ENCODE measurements around the gene TRIM2.

The TRIM2 gene

GRCh38 chr4:153364061-153364460 is 159.8 kb downstream of the TRIM2 start:
- no peak for TF ChIP-seq TAF1 (IDR thresholded peaks at IDR 0.05; ENCODE audit: borderline replicate concordance, insufficient read depth, low read length)
- TF ChIP-seq, protein P1, sequence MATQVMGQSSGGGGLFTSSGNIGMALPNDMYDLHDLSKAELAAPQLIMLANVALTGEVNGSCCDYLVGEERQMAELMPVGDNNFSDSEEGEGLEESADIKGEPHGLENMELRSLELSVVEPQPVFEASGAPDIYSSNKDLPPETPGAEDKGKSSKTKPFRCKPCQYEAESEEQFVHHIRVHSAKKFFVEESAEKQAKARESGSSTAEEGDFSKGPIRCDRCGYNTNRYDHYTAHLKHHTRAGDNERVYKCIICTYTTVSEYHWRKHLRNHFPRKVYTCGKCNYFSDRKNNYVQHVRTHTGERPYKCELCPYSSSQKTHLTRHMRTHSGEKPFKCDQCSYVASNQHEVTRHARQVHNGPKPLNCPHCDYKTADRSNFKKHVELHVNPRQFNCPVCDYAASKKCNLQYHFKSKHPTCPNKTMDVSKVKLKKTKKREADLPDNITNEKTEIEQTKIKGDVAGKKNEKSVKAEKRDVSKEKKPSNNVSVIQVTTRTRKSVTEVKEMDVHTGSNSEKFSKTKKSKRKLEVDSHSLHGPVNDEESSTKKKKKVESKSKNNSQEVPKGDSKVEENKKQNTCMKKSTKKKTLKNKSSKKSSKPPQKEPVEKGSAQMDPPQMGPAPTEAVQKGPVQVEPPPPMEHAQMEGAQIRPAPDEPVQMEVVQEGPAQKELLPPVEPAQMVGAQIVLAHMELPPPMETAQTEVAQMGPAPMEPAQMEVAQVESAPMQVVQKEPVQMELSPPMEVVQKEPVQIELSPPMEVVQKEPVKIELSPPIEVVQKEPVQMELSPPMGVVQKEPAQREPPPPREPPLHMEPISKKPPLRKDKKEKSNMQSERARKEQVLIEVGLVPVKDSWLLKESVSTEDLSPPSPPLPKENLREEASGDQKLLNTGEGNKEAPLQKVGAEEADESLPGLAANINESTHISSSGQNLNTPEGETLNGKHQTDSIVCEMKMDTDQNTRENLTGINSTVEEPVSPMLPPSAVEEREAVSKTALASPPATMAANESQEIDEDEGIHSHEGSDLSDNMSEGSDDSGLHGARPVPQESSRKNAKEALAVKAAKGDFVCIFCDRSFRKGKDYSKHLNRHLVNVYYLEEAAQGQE (IDR thresholded peaks at IDR 0.05; ENCODE audit: insufficient read depth in 1 of 2, low read depth in 2 of 2, low read length in 2 of 2), result no peak
- TF ChIP-seq SIN3A (IDR thresholded peaks at IDR 0.05; ENCODE audit: borderline replicate concordance, insufficient read depth, low read length), result no peak
- TF ChIP-seq FOXP2 (optimal IDR thresholded peaks at IDR 0.05; ENCODE audit: borderline replicate concordance, extremely low read depth, extremely low read length, insufficient read depth), result no peak
- no peak for TF ChIP-seq POLR2AphosphoS5 (IDR thresholded peaks at IDR 0.05; ENCODE audit: low read depth, low read length)

- TF ChIP-seq POLR2AphosphoS5 (IDR thresholded peaks at IDR 0.05; ENCODE audit: low read depth, low read length), result no peak
- no peak for TF ChIP-seq TAF1 (IDR thresholded peaks at IDR 0.05; ENCODE audit: borderline replicate concordance, insufficient read depth, low read length)
- no peak for TF ChIP-seq SIN3A (IDR thresholded peaks at IDR 0.05; ENCODE audit: borderline replicate concordance, insufficient read depth, low read length)
- TF ChIP-seq FOXP2 (optimal IDR thresholded peaks at IDR 0.05; ENCODE audit: borderline replicate concordance, extremely low read depth, extremely low read length, insufficient read depth), result no peak
- TF ChIP-seq, protein P1 (IDR thresholded peaks at IDR 0.05; ENCODE audit: insufficient read depth in 1 of 2, low read depth in 2 of 2, low read length in 2 of 2), result no peak
Measured at GRCh38 chr4:153365003-153365402, 160.8 kb downstream of the TRIM2 start.

DNA sequence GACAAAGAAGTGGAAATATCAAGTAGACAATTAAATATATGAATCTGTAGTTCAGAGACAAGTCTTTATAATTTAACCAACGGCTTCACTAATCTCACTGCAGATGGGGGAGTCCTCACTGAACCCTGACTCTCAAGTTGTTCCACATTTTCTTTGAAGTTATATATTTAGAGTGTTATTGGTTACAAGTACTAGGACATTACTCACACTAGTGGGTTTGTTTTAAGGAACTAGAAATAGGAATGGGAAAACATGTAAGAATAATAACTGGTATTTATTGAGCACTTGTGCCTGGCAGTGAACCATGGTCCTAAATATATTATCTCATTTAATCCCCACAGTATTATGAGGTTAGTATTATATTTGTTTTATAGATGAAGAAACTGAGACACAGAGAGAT is 162.2 kb downstream of the TRIM2 start:
- TF ChIP-seq, protein P1 (IDR thresholded peaks at IDR 0.05; ENCODE audit: insufficient read depth in 1 of 2, low read depth in 2 of 2, low read length in 2 of 2), result no peak
- TF ChIP-seq POLR2AphosphoS5 (IDR thresholded peaks at IDR 0.05; ENCODE audit: low read depth, low read length), result no peak
- no peak for TF ChIP-seq FOXP2 (optimal IDR thresholded peaks at IDR 0.05; ENCODE audit: borderline replicate concordance, extremely low read depth, extremely low read length, insufficient read depth)
- TF ChIP-seq TAF1 (IDR thresholded peaks at IDR 0.05; ENCODE audit: borderline replicate concordance, insufficient read depth, low read length), result no peak

- TF ChIP-seq TAF1 (IDR thresholded peaks at IDR 0.05; ENCODE audit: borderline replicate concordance, insufficient read depth, low read length), result no peak
- TF ChIP-seq, protein P1 (IDR thresholded peaks at IDR 0.05; ENCODE audit: insufficient read depth in 1 of 2, low read depth in 2 of 2, low read length in 2 of 2), result no peak
- no peak for TF ChIP-seq POLR2AphosphoS5 (IDR thresholded peaks at IDR 0.05; ENCODE audit: low read depth, low read length)
- no peak for TF ChIP-seq FOXP2 (optimal IDR thresholded peaks at IDR 0.05; ENCODE audit: borderline replicate concordance, extremely low read depth, extremely low read length, insufficient read depth)
- no peak for TF ChIP-seq SIN3A (IDR thresholded peaks at IDR 0.05; ENCODE audit: borderline replicate concordance, insufficient read depth, low read length)
Measured at GRCh38 chr4:153367092-153367491, 162.8 kb downstream of the TRIM2 start.

DNA sequence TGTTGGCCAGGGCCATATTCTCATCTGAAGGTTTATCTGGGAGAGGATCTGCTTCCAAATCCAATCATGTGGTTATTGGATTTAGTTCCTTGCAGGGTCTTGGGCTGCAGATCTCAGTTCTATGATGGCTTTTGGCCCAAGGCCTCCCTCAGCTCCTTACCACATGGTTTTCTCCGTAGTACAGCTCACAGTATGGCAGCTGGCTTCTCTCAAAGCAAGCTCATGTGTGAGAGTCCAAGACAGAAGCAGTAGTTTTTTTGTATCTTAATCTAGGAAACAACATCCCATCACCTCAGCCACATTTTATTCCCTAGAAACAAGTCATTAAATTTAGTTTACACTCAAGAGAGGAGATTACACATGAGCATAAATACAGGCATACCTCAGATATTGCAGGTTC is 164.8 kb downstream of the TRIM2 start:
- TF ChIP-seq FOXP2 (optimal IDR thresholded peaks at IDR 0.05; ENCODE audit: borderline replicate concordance, extremely low read depth, extremely low read length, insufficient read depth) (no peak), TAF1 (IDR thresholded peaks at IDR 0.05; ENCODE audit: borderline replicate concordance, insufficient read depth, low read length) (no peak), SIN3A (IDR thresholded peaks at IDR 0.05; ENCODE audit: borderline replicate concordance, insufficient read depth, low read length) (no peak), POLR2AphosphoS5 (IDR thresholded peaks at IDR 0.05; ENCODE audit: low read depth, low read length) (no peak)
- TF ChIP-seq, protein P1 (IDR thresholded peaks at IDR 0.05; ENCODE audit: insufficient read depth in 1 of 2, low read depth in 2 of 2, low read length in 2 of 2), result no peak
